ENCODE results near the gene PSME2. TPM values are rescaled to one million over a fixed set of nuclear protein-coding genes. Genes with fewer than 3 reads are reported as not detected.

Gene PSME2
- total and polyA plus RNA-seq, 9 of the 15 experiments (the other 6 are each of a cell fraction or from before 2014, with no cell fraction given): 111 to 579 (median 159) TPM

DNA sequence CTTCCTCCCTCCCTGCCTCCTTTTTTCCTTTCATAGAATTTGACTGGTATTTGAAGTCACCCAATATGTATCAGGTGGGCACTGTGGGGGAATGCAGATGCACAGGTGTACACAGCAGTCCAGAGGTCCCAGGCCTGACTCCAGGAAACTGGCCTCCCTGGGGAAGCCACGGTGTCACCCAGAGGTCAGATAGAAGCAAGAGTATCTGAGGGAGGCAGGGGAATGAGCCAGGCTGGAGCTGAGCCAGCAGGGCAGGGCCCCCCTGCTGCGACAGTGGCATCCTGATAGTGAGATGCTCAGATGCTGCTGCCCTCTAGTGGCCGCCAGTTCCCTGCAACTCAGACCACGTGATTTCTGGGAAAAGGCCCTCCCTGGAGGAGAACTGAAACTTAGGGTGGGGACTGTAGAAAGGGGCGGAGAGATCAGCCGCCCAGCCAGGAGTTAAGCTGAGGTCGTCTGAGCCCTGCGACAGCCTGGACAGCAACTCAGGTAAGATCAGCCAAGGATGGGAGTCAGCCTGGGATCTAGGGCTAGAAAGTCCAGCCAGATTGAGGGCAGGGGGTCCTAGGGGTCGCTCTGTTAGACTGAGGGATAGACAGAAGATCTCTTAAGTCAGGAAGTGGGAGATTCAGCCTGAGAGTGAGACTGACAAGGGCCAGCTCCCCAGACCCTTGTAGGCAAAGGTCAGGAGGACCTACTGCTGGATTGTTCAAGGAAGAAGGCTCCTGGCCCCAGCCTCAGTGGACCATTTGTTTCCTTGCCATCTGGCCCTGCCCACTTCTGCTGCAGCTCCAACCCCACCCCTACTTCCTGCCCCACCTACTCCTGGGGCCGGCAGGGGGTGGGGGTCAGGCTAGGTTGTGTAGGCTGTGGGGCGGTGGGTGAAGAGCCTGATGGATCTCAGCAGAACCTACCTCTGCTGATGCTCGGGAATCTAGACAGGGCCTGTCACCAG lies 14.7 kb upstream of the PSME2 start, which contains the start of gene IRF9 (continued):
- TF ChIP-seq SRSF7 (optimal IDR thresholded peaks at IDR 0.05; ENCODE audit: low read depth, low read length) (no peak), TEAD2 (tag; IDR thresholded peaks at IDR 0.05) (no peak), SMARCB1 (IDR thresholded peaks at IDR 0.05; ENCODE audit: insufficient read length, low read depth) (no peak), ZFPM2 (CRISPR knock-in tag; IDR thresholded peaks at IDR 0.05) (no peak), CREBBP (IDR thresholded peaks at IDR 0.05; ENCODE audit: low read depth, low read length) (no peak), ZBTB17 (CRISPR knock-in tag; IDR thresholded peaks at IDR 0.05) (0 out of 2 replicates have a peak, but pooled peaks have one; percentile 17), ZNF174 (CRISPR knock-in tag; IDR thresholded peaks at IDR 0.05) (no peak), PRMT5 (CRISPR knock-in tag; IDR thresholded peaks at IDR 0.05) (no peak), ZNF57 (CRISPR knock-in tag; IDR thresholded peaks at IDR 0.05) (no peak), KHSRP (IDR thresholded peaks at IDR 0.05) (no peak), DIDO1 (tag; IDR thresholded peaks at IDR 0.05; ENCODE audit: low read depth) (no peak), XRCC4 (IDR thresholded peaks at IDR 0.05; ENCODE audit: extremely low read depth, insufficient read depth, insufficient read length) (no peak), ZNF696 (CRISPR knock-in tag; conservative IDR thresholded peaks at IDR 0.05) (no peak), HNRNPH1 (optimal IDR thresholded peaks at IDR 0.05; ENCODE audit: low read depth, low read length) (no peak), NR2C1 (IDR thresholded peaks at IDR 0.05) (0 out of 2 replicates have a peak, but pooled peaks have one; percentile 27), NR2C1 (tag; IDR thresholded peaks at IDR 0.05) (peak; percentile 33; the same call in 1 of the 2 replicates)
- TF ChIP-seq, protein P1, sequence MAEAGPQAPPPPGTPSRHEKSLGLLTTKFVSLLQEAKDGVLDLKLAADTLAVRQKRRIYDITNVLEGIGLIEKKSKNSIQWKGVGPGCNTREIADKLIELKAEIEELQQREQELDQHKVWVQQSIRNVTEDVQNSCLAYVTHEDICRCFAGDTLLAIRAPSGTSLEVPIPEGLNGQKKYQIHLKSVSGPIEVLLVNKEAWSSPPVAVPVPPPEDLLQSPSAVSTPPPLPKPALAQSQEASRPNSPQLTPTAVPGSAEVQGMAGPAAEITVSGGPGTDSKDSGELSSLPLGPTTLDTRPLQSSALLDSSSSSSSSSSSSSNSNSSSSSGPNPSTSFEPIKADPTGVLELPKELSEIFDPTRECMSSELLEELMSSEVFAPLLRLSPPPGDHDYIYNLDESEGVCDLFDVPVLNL (CRISPR knock-in tag; IDR thresholded peaks at IDR 0.05; ENCODE audit: low read depth): no peak
- TF ChIP-seq, protein P2, sequence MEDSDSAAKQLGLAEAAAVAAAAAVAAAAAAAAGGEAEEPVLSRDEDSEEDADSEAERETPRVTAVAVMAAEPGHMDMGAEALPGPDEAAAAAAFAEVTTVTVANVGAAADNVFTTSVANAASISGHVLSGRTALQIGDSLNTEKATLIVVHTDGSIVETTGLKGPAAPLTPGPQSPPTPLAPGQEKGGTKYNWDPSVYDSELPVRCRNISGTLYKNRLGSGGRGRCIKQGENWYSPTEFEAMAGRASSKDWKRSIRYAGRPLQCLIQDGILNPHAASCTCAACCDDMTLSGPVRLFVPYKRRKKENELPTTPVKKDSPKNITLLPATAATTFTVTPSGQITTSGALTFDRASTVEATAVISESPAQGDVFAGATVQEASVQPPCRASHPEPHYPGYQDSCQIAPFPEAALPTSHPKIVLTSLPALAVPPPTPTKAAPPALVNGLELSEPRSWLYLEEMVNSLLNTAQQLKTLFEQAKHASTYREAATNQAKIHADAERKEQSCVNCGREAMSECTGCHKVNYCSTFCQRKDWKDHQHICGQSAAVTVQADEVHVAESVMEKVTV (CRISPR knock-in tag; IDR thresholded peaks at IDR 0.05): peak; percentile 41
- TF ChIP-seq, protein P3, sequence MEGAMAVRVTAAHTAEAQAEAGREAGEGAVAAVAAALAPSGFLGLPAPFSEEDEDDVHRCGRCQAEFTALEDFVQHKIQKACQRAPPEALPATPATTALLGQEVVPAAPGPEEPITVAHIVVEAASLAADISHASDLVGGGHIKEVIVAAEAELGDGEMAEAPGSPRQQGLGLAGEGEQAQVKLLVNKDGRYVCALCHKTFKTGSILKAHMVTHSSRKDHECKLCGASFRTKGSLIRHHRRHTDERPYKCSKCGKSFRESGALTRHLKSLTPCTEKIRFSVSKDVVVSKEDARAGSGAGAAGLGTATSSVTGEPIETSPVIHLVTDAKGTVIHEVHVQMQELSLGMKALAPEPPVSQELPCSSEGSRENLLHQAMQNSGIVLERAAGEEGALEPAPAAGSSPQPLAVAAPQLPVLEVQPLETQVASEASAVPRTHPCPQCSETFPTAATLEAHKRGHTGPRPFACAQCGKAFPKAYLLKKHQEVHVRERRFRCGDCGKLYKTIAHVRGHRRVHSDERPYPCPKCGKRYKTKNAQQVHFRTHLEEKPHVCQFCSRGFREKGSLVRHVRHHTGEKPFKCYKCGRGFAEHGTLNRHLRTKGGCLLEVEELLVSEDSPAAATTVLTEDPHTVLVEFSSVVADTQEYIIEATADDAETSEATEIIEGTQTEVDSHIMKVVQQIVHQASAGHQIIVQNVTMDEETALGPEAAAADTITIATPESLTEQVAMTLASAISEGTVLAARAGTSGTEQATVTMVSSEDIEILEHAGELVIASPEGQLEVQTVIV (CRISPR knock-in tag; IDR thresholded peaks at IDR 0.05; ENCODE audit: borderline replicate concordance): no peak
- TF ChIP-seq, protein P4, sequence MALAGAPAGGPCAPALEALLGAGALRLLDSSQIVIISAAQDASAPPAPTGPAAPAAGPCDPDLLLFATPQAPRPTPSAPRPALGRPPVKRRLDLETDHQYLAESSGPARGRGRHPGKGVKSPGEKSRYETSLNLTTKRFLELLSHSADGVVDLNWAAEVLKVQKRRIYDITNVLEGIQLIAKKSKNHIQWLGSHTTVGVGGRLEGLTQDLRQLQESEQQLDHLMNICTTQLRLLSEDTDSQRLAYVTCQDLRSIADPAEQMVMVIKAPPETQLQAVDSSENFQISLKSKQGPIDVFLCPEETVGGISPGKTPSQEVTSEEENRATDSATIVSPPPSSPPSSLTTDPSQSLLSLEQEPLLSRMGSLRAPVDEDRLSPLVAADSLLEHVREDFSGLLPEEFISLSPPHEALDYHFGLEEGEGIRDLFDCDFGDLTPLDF (CRISPR knock-in tag; IDR thresholded peaks at IDR 0.05): no peak
- TF ChIP-seq, protein P5, sequence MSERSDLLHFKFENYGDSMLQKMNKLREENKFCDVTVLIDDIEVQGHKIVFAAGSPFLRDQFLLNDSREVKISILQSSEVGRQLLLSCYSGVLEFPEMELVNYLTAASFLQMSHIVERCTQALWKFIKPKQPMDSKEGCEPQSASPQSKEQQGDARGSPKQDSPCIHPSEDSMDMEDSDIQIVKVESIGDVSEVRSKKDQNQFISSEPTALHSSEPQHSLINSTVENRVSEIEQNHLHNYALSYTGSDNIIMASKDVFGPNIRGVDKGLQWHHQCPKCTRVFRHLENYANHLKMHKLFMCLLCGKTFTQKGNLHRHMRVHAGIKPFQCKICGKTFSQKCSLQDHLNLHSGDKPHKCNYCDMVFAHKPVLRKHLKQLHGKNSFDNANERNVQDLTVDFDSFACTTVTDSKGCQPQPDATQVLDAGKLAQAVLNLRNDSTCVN (CRISPR knock-in tag; IDR thresholded peaks at IDR 0.05): no peak

All from K562 (cell line).